Measurements from ENCODE around the gene CNIH2.

DNA sequence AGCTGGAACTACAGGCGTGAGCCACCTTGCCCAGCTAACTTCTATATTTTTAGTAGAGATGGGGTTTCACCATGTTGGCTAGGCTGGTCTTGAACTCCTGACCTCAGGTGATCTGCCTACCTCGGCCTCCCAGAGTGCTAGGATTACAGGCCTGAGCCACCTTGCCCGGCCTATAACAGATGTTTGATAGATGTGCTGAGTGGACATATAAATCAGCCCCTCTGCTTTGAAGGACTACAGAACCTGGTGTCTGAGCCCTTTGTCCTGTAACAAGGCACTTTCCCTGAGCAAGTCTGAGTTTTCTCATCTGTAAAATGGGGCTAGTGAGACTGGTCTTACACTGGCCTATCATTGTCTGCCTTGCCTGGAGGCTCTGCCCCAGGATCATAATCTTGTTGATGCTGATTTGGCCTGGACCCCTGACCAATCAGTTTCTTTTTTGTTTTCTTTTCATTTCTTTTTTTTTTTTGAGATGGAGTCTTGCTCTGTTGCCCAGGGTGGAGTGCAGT is 51.2 kb downstream of the CNIH2 start:
- no peak for TF ChIP-seq GATA2 (IDR thresholded peaks at IDR 0.05; ENCODE audit: low read depth, low read length)
- TF ChIP-seq GATA3 (IDR thresholded peaks at IDR 0.05; ENCODE audit: low read depth, low read length) = no peak
